Myocyte (in vitro differentiated cells): ENCODE measurements around the gene TRNAU1AP. TPM values are rescaled to one million over a fixed set of nuclear protein-coding genes. Genes with fewer than 3 reads are reported as not detected.

ENCODE experiments used
- DNase-seq: peaks from one replicate; pipeline ENCODE4 v3.0.0-alpha.2; 2012; ENCODE audit warnings: low read depth
- total RNA-seq: library from RNA; depleted of rRNA; stranded (reverse); fragments of >200 nt; gene quantifications from 2 replicates; pipeline ENCODE4 v1.2.3, GENCODE V29; 2014

The TRNAU1AP gene
- total RNA-seq, 1 donor from 2014 or later, result 23.0 TPM

DNA sequence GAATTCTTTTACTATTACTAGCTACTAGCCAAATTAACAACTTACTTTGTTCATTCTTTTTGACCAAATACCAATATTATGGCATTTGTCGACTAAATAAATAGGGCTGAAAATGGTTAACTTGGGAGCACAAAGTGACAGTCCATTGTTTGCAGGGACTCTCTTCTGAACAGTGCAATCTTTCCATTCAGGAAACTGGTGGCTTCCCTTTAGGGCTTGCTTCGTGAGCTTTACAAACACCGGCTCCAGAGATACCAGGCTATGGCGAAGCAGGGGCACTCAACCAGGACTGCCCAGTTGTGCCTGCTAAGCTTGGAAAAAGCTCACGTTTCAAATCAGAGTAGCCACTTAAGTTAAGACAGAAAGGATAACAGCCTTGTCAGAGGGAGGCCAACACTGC lies 51.5 kb downstream of the TRNAU1AP start:
- DNase-seq, result no peak

DNA sequence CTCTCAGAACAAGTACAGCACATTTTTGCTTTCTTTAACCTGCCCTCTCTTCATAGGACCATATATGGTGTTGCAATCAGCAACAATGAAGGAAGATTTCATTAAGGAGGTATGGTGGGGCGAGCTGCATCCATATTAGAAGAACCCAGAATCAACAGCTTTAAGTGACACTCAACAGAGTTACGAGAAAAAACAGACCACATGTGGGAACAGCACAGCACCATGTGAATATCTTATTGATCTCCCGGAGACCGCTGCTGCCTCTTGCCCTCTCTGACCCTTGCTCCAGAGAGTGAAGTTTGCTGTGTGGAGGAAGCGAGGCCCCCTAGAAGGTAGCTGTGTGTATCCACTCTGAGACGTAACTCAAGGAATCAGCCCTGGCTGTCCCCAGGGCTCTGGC lies 52.1 kb downstream of the TRNAU1AP start:
- DNase-seq, result no peak

DNA sequence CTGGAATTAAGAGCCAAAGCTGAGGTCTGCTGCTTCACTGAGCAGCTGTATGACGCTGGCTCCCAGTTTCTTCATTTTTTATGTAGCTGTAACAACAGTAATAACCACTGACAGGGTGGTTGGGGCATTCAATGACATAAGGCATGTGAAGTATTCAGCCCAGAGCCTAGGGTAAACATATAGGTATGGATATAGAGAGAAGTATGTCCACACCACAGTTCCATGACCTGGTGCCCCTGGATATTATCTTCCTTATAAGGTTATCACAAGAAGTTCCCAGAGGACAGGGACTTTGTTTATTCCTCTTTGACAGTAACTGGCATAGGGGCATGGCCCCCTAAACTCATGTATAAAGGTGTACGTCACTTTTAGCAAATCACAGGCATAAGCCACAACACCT lies 53.9 kb downstream of the TRNAU1AP start:
- no peak for DNase-seq

DNA sequence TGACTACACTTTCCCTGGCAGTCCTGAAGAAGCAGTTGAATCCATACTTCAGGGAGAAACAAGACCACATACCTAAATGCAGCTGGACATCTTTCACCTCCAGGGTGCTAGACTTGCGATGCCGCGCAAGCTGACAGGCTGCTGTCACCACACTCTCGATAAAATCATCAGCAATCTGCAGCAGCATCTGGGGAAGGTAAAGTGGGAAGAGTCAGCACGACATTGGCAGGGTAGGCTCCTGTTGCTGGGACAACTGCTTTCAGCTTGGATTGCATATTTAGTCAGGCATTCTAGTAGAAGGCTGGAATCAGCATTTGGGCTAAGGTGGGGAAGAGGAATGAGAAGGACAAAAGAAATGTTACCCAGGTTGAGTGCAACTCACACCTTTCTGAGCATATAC lies 60.3 kb downstream of the TRNAU1AP start:
- no peak for DNase-seq

Other genes starting within 250 kb of the TRNAU1AP start
- 9.2 and 15.2 TPM in 2 replicates for gene MED18, start 224.0 kb upstream of the TRNAU1AP start, total RNA-seq
- 13.0 and 13.2 TPM in 2 replicates for gene PHACTR4, start 183.3 kb upstream of the TRNAU1AP start, total RNA-seq
- 20.9 and 24.1 TPM in 2 replicates for gene RCC1, start 47.0 kb upstream of the TRNAU1AP start, total RNA-seq
- 1.2 and 2.0 TPM in 2 replicates for gene RAB42, start 39.2 kb downstream of the TRNAU1AP start, total RNA-seq
- 44.7 and 58.6 TPM in 2 replicates for gene TAF12, start 90.0 kb downstream of the TRNAU1AP start, total RNA-seq
- gene RNU11, start 95.5 kb downstream of the TRNAU1AP start, total RNA-seq, result not detected in 2 replicates
- 6.2 and 7.9 TPM in 2 replicates for gene GMEB1, start 115.7 kb downstream of the TRNAU1AP start, total RNA-seq
- gene YTHDF2, start 183.9 kb downstream of the TRNAU1AP start, total RNA-seq, result 59.5 and 66.6 TPM in 2 replicates